GM15510 (cell line): Measurements from ENCODE around the gene CA7.

Source experiments
- POLR2A ChIP-seq: IDR thresholded peaks from 3 replicates; pipeline ENCODE4 v1.6.1; 2011; ENCODE audit warnings: borderline replicate concordance; ENCODE audit not compliant: insufficient read length; ENCODE audit errors: extremely low read depth

Gene CA7

DNA sequence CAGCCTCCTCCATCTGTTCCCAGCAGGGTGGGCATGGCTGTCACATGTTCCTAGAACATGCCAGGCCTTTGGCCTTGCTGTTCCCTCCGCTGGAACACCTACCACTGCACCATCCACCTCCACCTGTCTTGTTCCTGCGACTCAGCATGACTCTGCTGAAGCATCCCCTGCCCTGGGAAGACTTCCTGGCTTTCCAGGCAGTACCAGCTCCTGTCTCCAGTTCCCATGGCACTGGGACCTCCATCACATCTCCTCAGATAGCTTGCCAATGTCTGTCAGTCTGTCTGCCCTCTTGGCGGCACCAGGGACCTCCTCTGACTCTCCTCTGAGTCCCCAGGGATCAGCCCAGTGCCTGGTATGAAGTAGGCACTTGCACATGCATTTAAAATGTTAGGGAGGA, 51.8 kb downstream of the CA7 start:
- TF ChIP-seq POLR2A, result no peak

DNA sequence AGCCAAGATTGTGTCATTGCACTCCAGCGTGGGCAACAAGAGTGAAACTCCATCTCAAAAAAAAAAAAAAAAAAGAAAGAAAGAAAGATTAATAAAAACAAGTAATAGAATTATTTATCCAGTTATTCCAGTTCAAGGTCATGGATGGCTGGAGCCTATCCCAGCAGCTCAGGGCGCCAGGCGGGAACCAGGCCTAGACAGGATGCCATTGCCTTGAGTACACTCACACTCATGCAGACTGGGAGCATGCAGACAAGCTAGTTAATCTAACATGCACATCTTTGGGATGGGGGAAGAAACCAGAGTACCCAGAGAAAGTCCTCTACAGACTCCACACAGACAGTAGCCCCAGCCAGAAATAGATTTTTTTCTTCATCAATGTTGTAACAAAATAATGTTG, 54.0 kb downstream of the CA7 start:
- no peak for TF ChIP-seq POLR2A

DNA sequence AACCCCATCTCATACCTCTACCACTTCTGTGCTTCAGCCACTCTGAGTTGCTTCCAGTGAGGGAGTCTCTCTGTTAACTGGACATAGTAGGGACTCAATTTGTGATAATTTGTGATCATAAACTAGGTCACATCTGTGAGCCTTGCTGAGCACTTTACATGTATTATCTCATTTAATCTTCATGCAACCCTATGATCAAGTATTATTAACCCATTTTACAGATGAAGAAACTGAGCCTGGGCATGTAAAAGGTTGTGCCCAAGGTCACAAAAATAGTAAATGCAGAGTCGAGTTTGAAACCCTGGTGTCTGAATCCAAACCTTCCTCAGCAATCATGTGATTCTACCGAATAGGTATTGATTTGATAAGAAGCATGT, 54.7 kb downstream of the CA7 start:
- no peak for TF ChIP-seq POLR2A

DNA sequence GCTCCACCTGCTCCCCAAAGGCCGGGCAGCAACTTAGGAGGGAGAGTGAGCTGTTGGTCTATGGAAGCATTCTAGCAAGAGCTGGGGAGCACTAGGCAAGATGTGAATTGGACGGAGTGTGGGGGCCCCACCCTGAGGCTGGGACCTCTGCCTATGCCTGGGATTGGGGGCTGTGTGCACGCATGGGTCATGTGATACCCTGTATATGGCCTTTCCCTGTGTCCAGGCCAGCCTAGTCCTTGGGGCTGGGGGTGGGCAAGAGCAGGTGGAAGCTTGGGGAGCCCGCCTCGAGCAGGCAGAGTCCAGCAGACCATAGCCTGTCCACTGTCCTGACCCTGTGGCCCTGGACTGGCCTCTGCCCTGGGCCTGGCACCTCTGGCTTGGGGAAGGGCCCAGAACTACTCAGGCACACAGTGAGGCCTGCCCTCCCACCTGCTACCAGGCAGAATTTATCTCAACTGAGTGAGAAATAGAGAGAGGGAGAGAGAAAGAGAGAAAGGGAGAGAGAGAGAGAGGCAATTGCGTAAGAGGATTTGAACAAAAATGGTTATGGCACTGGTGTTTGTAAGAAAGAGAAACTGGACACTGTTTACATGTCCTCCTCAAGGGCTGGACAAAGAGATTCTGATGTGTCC, 55.2 kb downstream of the CA7 start:
- no peak for TF ChIP-seq POLR2A

DNA sequence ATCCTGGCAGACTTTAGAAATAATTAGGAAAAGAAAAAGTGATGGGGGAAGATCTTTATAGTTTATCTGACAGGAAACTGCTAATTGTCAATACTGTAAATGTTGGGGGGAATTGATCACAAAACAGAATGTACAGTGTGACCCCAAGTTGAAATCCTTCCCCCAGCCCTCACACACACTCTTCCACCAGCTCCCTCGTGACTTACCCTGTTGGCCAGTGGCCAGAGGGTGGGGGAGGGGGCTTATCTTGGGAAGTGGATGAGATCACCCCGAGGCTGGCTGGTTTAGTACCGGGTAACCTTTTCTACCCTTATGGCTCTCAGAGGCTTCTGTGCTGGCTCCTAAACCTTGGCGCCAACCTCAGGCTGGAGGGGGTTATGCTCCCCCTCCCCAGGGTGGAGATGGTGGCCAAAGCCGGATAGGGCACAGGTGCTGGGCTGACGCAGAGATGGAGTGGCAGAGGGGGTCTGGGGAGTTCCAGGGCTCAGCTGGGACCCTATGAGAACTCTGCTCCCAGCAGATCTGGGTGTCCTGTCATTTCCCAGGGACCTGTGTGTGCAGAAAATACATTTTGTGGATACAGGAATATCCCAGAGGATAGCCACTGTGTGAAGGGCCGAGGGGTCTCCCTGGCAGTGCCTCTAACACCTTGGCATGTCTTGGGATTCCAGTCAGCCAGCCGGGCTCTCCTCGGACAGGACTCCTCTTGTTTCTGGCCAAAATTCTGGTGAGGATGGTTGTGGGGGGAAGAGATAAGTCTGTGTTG, 55.9 kb downstream of the CA7 start:
- TF ChIP-seq POLR2A, result no peak

DNA sequence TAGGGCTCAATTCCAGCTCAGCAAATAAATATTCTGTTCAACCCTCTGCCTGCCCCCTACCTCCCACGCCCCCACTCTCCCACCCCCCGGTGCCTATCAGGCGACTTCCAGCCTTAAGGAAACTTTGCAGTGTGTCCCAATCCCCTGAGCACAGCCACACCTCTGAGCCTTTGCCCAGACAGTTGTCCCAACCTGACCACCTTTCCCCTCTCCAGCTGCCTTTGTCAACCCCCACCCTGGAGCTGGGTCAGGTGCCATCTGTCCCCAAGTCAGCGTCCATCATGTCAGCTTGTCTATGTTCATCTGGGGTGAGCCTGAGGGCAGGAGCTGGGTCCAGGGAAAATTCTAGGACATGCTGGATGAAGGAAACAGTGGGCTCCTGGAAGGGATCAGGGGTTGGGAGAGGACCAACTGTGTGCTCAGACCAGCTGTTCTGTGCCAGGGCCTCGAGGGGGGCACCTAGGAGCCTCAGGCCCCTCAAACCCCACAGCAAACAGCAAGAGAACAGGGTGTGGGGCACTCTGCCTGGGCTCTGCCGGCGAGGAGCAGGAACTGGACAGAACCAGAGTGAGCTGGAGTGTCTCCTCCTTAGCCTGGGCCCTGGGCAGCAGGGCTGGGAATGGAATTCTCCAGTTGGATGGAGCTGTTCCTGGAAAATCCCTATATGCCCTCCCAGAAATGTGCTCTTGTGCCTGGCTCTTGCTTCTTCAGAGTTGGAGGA, 56.7 kb downstream of the CA7 start:
- no peak for TF ChIP-seq POLR2A

DNA sequence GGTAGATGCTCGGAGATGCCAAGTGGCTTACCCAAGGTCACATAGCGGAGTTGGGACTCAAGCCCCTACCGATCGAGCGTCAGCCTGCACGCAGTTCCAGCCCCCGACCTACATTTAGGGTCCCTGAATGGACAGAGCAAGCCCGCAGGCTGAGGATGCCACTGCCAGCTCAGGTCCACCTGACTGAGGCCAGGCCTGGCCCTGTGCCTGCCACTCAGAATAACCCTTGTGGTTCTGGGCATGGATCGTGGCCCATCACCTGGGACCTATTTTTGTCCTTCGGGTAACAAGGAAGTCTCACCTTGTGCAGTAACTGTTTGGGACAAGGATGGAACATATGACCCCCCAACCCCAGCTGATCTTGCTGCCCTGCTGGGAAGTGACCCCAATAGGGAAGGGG, 57.4 kb downstream of the CA7 start:
- no peak for TF ChIP-seq POLR2A

DNA sequence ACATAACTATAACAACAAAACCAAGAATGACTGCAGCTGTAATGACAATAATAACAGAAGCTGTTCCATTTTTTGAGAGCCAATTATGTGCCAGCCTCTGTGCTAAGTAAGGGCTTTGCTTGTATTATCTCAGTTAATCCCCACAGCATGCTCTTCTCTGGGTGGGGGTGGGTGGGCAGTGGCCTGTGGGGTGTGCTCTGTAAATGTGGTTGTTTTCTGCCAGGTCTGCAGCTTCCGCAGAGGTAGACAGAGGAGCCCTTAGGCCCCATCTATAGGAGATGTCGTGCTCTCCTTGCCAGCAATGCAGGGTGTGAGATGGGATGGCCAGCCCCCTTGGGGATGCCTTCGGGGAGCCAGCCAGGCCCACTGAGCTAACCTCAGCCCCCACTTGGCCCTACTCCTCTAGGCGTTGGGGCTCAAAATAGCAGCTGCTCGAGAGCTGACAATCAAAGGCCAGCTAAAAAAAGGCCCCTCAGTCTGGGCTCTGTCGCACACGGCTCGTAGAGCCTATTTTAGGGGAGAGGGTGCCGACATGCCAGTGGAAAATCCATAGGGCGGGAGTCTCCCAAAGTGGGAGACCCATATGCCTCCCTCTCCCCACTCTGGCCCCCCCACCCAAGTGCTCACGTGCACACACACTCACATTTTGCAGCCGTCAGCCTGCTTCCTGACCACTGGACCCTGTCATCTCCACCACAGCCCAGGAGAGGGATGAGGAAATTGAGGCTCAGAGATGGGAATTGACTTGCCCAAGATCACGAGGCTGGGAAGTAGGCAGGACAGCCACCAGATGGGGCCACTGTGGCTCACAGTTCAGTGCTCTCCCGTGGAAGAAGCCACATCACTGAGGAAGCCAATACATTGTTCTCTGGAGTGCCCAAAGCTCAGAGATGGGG, 58.7 kb downstream of the CA7 start:
- no peak for TF ChIP-seq POLR2A
